ENCODE data around the gene CPNE8. TPM values are rescaled to one million over a fixed set of nuclear protein-coding genes. Genes with fewer than 3 reads are reported as not detected.

Gene CPNE8
- total and polyA plus RNA-seq, 2 donors (not counting 1 experiment from before 2014, with no cell fraction given), result 1.5 to 1.6 TPM

GRCh38 chr12:38904537-38905479 is 583 bp downstream of the CPNE8 start:
- H3K27me3 Mint-ChIP-seq, result peaks cover 27% of the 10 kb centered on the region
- intact Hi-C loops (cut with micrococcal nuclease), result no loop called here
- CTCF ChIA-PET, result interaction anchor here (1.1 to 2.5 kb wide), 3 partner anchors 9 to 368 kb away, joined by 4 to 6 read pairs (median 5); no protein-coding TSS in a partner anchor
- peak overlapping the region; percentile 86 for H2AFZ ChIP-seq (ENCODE audit: insufficient read depth, low read depth, low read length, poor library complexity, severe bottlenecking)
- ATAC-seq (ENCODE audit: low read depth) (peak; percentile 59), DNase-seq (peak; percentile 58)
- peak overlapping the region; percentile 78 for H3K9ac ChIP-seq (ENCODE audit: low read length)
- H3K4me1 ChIP-seq (ENCODE audit: control insufficient read depth in 2 of 2, insufficient read depth in 2 of 2, low read length in 2 of 2), result peaks cover 5 to 7% of the 10 kb centered on the region in 2 donors
- H3K9me3 ChIP-seq (ENCODE audit: control extremely low read depth in 1 of 3, control insufficient read depth in 2 of 3, insufficient read depth in 1 of 3, low read length in 2 of 3), result no peaks in the 10 kb centered on the region
- H3K4me1 Mint-ChIP-seq, result peaks cover 20% of the 10 kb centered on the region
- H3K4me3 Mint-ChIP-seq, result peak overlapping the region; percentile 85
- H3K79me2 ChIP-seq (ENCODE audit: control insufficient read depth, insufficient read depth, low read length), result no peaks in the 10 kb centered on the region
- H3K27ac Mint-ChIP-seq, result peak overlapping the region; percentile 11
- H3K4me3 ChIP-seq (ENCODE audit: control extremely low read depth in 1 of 5, extremely low read depth in 1 of 5, insufficient read depth in 1 of 5, low read depth in 2 of 5, low read length in 4 of 5), result peak overlapping the region; percentile 57 to 73 (median 70)
- POLR2A ChIA-PET, result no interaction called here
- peak overlapping the region; percentile 87 for H3K4me2 ChIP-seq (replicated peaks; ENCODE audit: low read depth, low read length, poor library complexity, severe bottlenecking)
- H3K9me3 Mint-ChIP-seq (ENCODE audit: insufficient read depth), result no peaks in the 10 kb centered on the region
- H4K20me1 ChIP-seq (ENCODE audit: control insufficient read depth, insufficient read depth, low read length, poor library complexity, severe bottlenecking), result no peaks in the 10 kb centered on the region
- peaks cover 0 to 4% (median 2%) of the 10 kb centered on the region in 4 experiments for H3K27me3 ChIP-seq (replicated peaks in 1 of 4; ENCODE audit: control extremely low read depth in 1 of 4, control insufficient read depth in 3 of 4, insufficient read depth in 4 of 4, low read length in 3 of 4)
- no peaks in the 10 kb centered on the region for H3K36me3 ChIP-seq (replicated peaks in 1 of 2; ENCODE audit: control extremely low read depth in 1 of 2, control insufficient read depth in 1 of 2, extremely low read depth in 1 of 2, insufficient read depth in 2 of 2, low read length in 1 of 2)
- H3K27ac ChIP-seq (ENCODE audit: low read length in 2 of 2), result peak overlapping the region; percentile 21 to 57
- TF ChIP-seq CTCF (IDR thresholded peaks at IDR 0.05) (no peak), EZH2 (IDR thresholded peaks at IDR 0.05; ENCODE audit: borderline replicate concordance, insufficient read depth, low read depth, low read length, poor library complexity, severe bottlenecking) (no peak)
- WGBS (ENCODE audit: insufficient coverage), result 18% methylated on average over 45 of the region's 49 CpGs

- Histone ChIP-seq H4K20me1 (ENCODE audit: control insufficient read depth, insufficient read depth, low read length, poor library complexity, severe bottlenecking) (no peaks in the 10 kb centered on the region), H3K4me3 (ENCODE audit: control extremely low read depth in 1 of 5, extremely low read depth in 1 of 5, insufficient read depth in 1 of 5, low read depth in 2 of 5, low read length in 4 of 5) (no peak overlapping the region), H3K27ac (ENCODE audit: low read length in 2 of 2) (no peak overlapping the region), H3K4me1 (ENCODE audit: control insufficient read depth in 2 of 2, insufficient read depth in 2 of 2, low read length in 2 of 2) (peaks cover 5 to 7% of the 10 kb centered on the region in 2 donors), H3K4me2 (replicated peaks; ENCODE audit: low read depth, low read length, poor library complexity, severe bottlenecking) (no peak overlapping the region), H2AFZ (ENCODE audit: insufficient read depth, low read depth, low read length, poor library complexity, severe bottlenecking) (peak overlapping the region; percentile 86), H3K9ac (ENCODE audit: low read length) (no peak overlapping the region), H3K27me3 (replicated peaks in 1 of 4; ENCODE audit: control extremely low read depth in 1 of 4, control insufficient read depth in 3 of 4, insufficient read depth in 4 of 4, low read length in 3 of 4) (peaks cover 0 to 3% (median 0%) of the 10 kb centered on the region in 4 experiments), H3K79me2 (ENCODE audit: control insufficient read depth, insufficient read depth, low read length) (no peaks in the 10 kb centered on the region), H3K9me3 (ENCODE audit: control extremely low read depth in 1 of 3, control insufficient read depth in 2 of 3, insufficient read depth in 1 of 3, low read length in 2 of 3) (no peaks in the 10 kb centered on the region), H3K36me3 (replicated peaks in 1 of 2; ENCODE audit: control extremely low read depth in 1 of 2, control insufficient read depth in 1 of 2, extremely low read depth in 1 of 2, insufficient read depth in 2 of 2, low read length in 1 of 2) (no peaks in the 10 kb centered on the region)
- Mint-ChIP-seq H3K4me3 (no peak overlapping the region), H3K27me3 (peaks cover 22% of the 10 kb centered on the region), H3K27ac (no peak overlapping the region), H3K9me3 (ENCODE audit: insufficient read depth) (no peaks in the 10 kb centered on the region), H3K4me1 (peaks cover 20% of the 10 kb centered on the region)
- intact Hi-C loops (cut with micrococcal nuclease), result no loop called here
- ATAC-seq (ENCODE audit: low read depth), result no peak
- peak; percentile 6 for DNase-seq
- ChIA-PET CTCF (no interaction called here), POLR2A (no interaction called here)
- 0% methylated on average over 1 of the region's 3 CpGs for WGBS (ENCODE audit: insufficient coverage)
- TF ChIP-seq EZH2 (IDR thresholded peaks at IDR 0.05; ENCODE audit: borderline replicate concordance, insufficient read depth, low read depth, low read length, poor library complexity, severe bottlenecking), result no peak
- no peak for TF ChIP-seq CTCF (IDR thresholded peaks at IDR 0.05)
Measured at GRCh38 chr12:38903596-38903995, 1.8 kb downstream of the CPNE8 start.

Data from B cell (primary cell).